GM21529 (cell line): ENCODE data around the gene TIPRL.

Experiments used
- ATAC-seq: cut with Tn5 transposase; IDR thresholded peaks from one replicate; pipeline ENCODE4 v1.9.1; 2021; ENCODE audit not compliant: unreplicated experiment

TIPRL gene

GRCh38 chr1:168245042-168245441, 66.3 kb downstream of the TIPRL start:
- no peak for ATAC-seq

- ATAC-seq, result no peak
Observed at GRCh38 chr1:168246506-168246905, 67.7 kb downstream of the TIPRL start.
